Testis (tissue), 2 donors: Measurements from ENCODE around the gene DNAAF1.

Experiments used
- CTCF ChIP-seq, 3 experiments: fragments of 450-650 bp in 2 of 3; fragments of 200-600 bp in 1 of 3; sonication (generic) in 1 of 3; IDR thresholded peaks; one replicate each; pipeline ENCODE4 v1.5.1; 2016 to 2019; ENCODE audit warnings: antibody characterized with exemption in 3 of 3, mild to moderate bottlenecking in 2 of 3, moderate library complexity in 1 of 3
- POLR2A ChIP-seq: fragments of 450-650 bp; IDR thresholded peaks from one replicate; pipeline ENCODE4 v1.6.1; 2017; ENCODE audit warnings: antibody characterized with exemption, mild to moderate bottlenecking, moderate library complexity

- TF ChIP-seq CTCF (IDR thresholded peaks at IDR 0.05) (no peak), POLR2A (no peak)
Observed at GRCh38 chr16:84119368-84119767, 25.7 kb upstream of the DNAAF1 start.
